HG03457 (cell line): ENCODE measurements around the gene COL16A1.

ENCODE experiments used
- ATAC-seq: cut with Tn5 transposase; IDR thresholded peaks from one replicate; pipeline ENCODE4 v1.9.1; 2021; ENCODE audit warnings: moderate number of reproducible peaks; ENCODE audit not compliant: unreplicated experiment

The COL16A1 gene

GRCh38 chr1:31703431-31704270 is at the start of gene COL16A1:
Gene COL16A1 (minus strand): TSS chr1:31704017. CDS start chr1:31702193, 1,824 bp downstream.
- no peak for ATAC-seq

GRCh38 chr1:31752952-31753475 is 49.2 kb upstream of the COL16A1 start:
- ATAC-seq = no peak

GRCh38 chr1:31752258-31752657 is 48.4 kb upstream of the COL16A1 start:
- no peak for ATAC-seq

- ATAC-seq = no peak
These were observed 48.0 kb upstream of the COL16A1 start for GRCh38 chr1:31751822-31752241.

- no peak for ATAC-seq
These were observed 47.2 kb upstream of the COL16A1 start for GRCh38 chr1:31750858-31751510.

- ATAC-seq = no peak
These were observed 46.2 kb upstream of the COL16A1 start for GRCh38 chr1:31749785-31750735.

- ATAC-seq = no peak
These were observed 44.5 kb upstream of the COL16A1 start for GRCh38 chr1:31748365-31748764.

- ATAC-seq = no peak
These were observed 43.5 kb upstream of the COL16A1 start for GRCh38 chr1:31747304-31747703.

- ATAC-seq = no peak
These were observed 42.9 kb upstream of the COL16A1 start for GRCh38 chr1:31746687-31747086.

- ATAC-seq = no peak
These were observed 42.3 kb upstream of the COL16A1 start for GRCh38 chr1:31745946-31746670.

- ATAC-seq = no peak
These were observed 41.5 kb upstream of the COL16A1 start for GRCh38 chr1:31745096-31745945.

GRCh38 chr1:31744165-31744888 is 40.5 kb upstream of the COL16A1 start:
- ATAC-seq = no peak

GRCh38 chr1:31742462-31743212 is 38.8 kb upstream of the COL16A1 start:
- no peak for ATAC-seq

GRCh38 chr1:31739346-31739745 is 35.5 kb upstream of the COL16A1 start:
- ATAC-seq = no peak

- ATAC-seq = no peak
These were observed 32.9 kb upstream of the COL16A1 start for GRCh38 chr1:31736675-31737074.

- ATAC-seq = no peak
These were observed 31.8 kb upstream of the COL16A1 start for GRCh38 chr1:31735571-31735970.

- ATAC-seq = no peak
These were observed 30.8 kb upstream of the COL16A1 start for GRCh38 chr1:31734582-31735107.
